ENCODE measurements around the gene R3HDM1. TPM values are rescaled to one million over a fixed set of nuclear protein-coding genes. Genes with fewer than 3 reads are reported as not detected.
A peak's percentile ranks its signal among the peaks of the same experiment; 100 is the strongest.

The R3HDM1 gene
- polyA plus RNA-seq, 1 donor from 2014 or later = 30.3 TPM

DNA sequence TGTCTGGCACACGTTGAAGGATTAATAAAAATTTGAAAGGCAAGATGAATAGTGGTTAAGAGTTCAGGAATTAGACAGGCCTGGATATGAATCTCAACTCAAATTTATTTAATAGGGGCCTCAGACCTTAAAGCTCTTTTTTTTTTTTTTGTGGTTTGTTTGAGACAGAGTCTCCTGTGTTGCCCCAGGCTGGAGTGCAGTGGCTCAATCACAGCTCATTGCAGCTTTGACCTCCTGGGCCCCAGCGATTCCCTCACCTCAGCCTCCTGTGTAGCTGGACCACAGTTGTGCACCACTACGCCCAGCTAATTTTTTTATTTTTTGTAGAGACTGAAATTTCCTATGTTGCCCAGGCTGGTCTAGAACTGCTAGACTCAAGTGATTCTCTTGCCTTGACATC lies 3.3 kb upstream of the R3HDM1 start:
- Histone ChIP-seq H3K27ac (ENCODE audit: low read length) (no peak overlapping the region), H3K27me3 (ENCODE audit: insufficient read depth, low read depth, low read length) (no peaks in the 10 kb centered on the region), H3K79me2 (replicated peaks; ENCODE audit: insufficient read depth, low read length) (peaks cover 6% of the 10 kb centered on the region), H4K20me1 (ENCODE audit: insufficient read depth) (no peaks in the 10 kb centered on the region), H3K9me2 (ENCODE audit: insufficient read depth, low read length) (no peaks in the 10 kb centered on the region), H3K36me3 (ENCODE audit: insufficient read depth, low read length) (no peaks in the 10 kb centered on the region), H2AFZ (ENCODE audit: low read depth, low read length) (no peak overlapping the region), H3K9me3 (ENCODE audit: low read length) (no peaks in the 10 kb centered on the region), H3F3A (ENCODE audit: insufficient read depth, low read length, poor library complexity, severe bottlenecking) (no peaks in the 10 kb centered on the region), H3K4me3 (ENCODE audit: low read length) (no peak overlapping the region), H3K4me2 (ENCODE audit: low read length) (no peak overlapping the region), H3K9ac (ENCODE audit: low read length) (no peak overlapping the region)
- TF ChIP-seq, protein P1, sequence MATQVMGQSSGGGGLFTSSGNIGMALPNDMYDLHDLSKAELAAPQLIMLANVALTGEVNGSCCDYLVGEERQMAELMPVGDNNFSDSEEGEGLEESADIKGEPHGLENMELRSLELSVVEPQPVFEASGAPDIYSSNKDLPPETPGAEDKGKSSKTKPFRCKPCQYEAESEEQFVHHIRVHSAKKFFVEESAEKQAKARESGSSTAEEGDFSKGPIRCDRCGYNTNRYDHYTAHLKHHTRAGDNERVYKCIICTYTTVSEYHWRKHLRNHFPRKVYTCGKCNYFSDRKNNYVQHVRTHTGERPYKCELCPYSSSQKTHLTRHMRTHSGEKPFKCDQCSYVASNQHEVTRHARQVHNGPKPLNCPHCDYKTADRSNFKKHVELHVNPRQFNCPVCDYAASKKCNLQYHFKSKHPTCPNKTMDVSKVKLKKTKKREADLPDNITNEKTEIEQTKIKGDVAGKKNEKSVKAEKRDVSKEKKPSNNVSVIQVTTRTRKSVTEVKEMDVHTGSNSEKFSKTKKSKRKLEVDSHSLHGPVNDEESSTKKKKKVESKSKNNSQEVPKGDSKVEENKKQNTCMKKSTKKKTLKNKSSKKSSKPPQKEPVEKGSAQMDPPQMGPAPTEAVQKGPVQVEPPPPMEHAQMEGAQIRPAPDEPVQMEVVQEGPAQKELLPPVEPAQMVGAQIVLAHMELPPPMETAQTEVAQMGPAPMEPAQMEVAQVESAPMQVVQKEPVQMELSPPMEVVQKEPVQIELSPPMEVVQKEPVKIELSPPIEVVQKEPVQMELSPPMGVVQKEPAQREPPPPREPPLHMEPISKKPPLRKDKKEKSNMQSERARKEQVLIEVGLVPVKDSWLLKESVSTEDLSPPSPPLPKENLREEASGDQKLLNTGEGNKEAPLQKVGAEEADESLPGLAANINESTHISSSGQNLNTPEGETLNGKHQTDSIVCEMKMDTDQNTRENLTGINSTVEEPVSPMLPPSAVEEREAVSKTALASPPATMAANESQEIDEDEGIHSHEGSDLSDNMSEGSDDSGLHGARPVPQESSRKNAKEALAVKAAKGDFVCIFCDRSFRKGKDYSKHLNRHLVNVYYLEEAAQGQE (IDR thresholded peaks at IDR 0.05; ENCODE audit: borderline replicate concordance) = no peak

DNA sequence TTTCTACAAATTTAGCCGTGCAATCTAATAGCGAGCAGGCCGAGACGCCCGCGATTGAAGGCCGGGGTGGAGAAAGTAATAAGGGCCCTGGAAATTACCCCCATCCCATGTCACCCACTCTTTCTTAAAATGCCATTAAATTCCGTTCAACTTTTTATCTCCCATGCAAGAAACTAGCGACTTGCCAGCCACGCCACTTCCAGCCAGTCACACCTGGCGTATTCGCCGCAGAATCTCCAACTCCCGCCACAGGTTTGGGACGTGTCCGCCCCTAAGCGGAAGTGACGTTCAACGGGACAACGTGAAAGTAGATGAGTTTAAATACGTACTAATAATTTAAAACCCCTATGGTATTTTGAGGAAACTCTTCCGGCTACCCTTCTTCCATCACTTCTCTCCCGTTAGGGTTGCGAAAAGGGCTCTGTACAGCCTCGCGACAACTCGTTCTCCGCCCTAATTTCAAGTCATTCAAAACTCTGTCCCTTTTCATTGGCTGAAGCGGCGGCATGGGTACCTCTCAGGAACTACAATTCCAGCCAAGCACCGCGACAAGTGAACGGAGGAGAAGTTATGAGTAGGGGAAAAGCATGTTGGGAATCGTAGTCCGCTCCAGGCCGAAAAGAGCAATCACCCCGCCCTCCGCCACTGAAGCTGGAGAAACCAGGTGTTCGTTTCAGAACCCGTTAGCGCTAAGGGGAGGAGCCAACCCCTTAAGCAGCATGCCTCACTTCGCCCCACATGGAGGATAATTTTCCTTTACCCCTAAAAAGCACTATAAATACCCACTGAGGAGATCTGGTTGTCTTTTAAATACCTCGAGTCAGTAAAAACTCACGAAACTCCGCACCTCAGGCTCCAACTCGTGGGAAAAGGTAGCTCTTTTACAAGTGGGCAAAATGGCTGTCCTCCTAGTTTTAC lies 712 bp upstream of the R3HDM1 start, which contains the start of gene ZRANB3:
TSS of gene ZRANB3 (minus strand) at position 906 of the 918 bp plus-strand sequence.
- no peaks in the 10 kb centered on the region for H3K9me3 ChIP-seq (ENCODE audit: low read length)
- no peaks in the 10 kb centered on the region for H3K9me2 ChIP-seq (ENCODE audit: insufficient read depth, low read length)
- peak within 1 kb of the TSS; percentile 80 for H3K4me2 ChIP-seq (ENCODE audit: low read length)
- peak within 1 kb of the TSS; percentile 90 for H3K9ac ChIP-seq (ENCODE audit: low read length)
- H2AFZ ChIP-seq (ENCODE audit: low read depth, low read length) = peak within 1 kb of the TSS; percentile 73
- H3K36me3 ChIP-seq (ENCODE audit: insufficient read depth, low read length) = no peaks in the 10 kb centered on the region
- H3K79me2 ChIP-seq (replicated peaks; ENCODE audit: insufficient read depth, low read length) = peaks cover 30% of the 10 kb centered on the region
- peak; percentile 38 for TF ChIP-seq RAD21 (conservative IDR thresholded peaks at IDR 0.05)
- TF ChIP-seq EZH2 (IDR thresholded peaks at IDR 0.05; ENCODE audit: borderline replicate concordance, insufficient read depth, low read length, poor library complexity, severe bottlenecking) = no peak
- TF ChIP-seq MXI1 (conservative IDR thresholded peaks at IDR 0.05; ENCODE audit: poor library complexity, severe bottlenecking) = peak; percentile 95
- peak; percentile 15 for TF ChIP-seq EP300 (conservative IDR thresholded peaks at IDR 0.05; ENCODE audit: poor library complexity, severe bottlenecking)
- TF ChIP-seq, protein P2, sequence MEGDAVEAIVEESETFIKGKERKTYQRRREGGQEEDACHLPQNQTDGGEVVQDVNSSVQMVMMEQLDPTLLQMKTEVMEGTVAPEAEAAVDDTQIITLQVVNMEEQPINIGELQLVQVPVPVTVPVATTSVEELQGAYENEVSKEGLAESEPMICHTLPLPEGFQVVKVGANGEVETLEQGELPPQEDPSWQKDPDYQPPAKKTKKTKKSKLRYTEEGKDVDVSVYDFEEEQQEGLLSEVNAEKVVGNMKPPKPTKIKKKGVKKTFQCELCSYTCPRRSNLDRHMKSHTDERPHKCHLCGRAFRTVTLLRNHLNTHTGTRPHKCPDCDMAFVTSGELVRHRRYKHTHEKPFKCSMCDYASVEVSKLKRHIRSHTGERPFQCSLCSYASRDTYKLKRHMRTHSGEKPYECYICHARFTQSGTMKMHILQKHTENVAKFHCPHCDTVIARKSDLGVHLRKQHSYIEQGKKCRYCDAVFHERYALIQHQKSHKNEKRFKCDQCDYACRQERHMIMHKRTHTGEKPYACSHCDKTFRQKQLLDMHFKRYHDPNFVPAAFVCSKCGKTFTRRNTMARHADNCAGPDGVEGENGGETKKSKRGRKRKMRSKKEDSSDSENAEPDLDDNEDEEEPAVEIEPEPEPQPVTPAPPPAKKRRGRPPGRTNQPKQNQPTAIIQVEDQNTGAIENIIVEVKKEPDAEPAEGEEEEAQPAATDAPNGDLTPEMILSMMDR (IDR thresholded peaks at IDR 0.05; ENCODE audit: poor library complexity, severe bottlenecking) = no peak
- TF ChIP-seq, protein P1 (IDR thresholded peaks at IDR 0.05; ENCODE audit: borderline replicate concordance) = no peak
- TF ChIP-seq SMC3 (conservative IDR thresholded peaks at IDR 0.05; ENCODE audit: poor library complexity) = peak; percentile 43
- peak; percentile 48 for TF ChIP-seq TAF1 (IDR thresholded peaks at IDR 0.05; ENCODE audit: low read depth)
- TF ChIP-seq POLR2AphosphoS5 (IDR thresholded peaks at IDR 0.05) = peak; percentile 13
- no peaks in the 10 kb centered on the region for H3K27me3 ChIP-seq (ENCODE audit: insufficient read depth, low read depth, low read length)
- H3K4me3 ChIP-seq (ENCODE audit: low read length) = peak within 1 kb of the TSS; percentile 83
- peak within 1 kb of the TSS; percentile 92 for H3K27ac ChIP-seq (ENCODE audit: low read length)
- H4K20me1 ChIP-seq (ENCODE audit: insufficient read depth) = no peaks in the 10 kb centered on the region
- no peaks in the 10 kb centered on the region for H3F3A ChIP-seq (ENCODE audit: insufficient read depth, low read length, poor library complexity, severe bottlenecking)
